ENCODE results near the gene KHNYN. TPM values are rescaled to one million over a fixed set of nuclear protein-coding genes. Genes with fewer than 3 reads are reported as not detected.

The KHNYN gene
- total and polyA plus RNA-seq, 2 of the 8 experiments (the other 6 are each of a cell fraction or from before 2014, with no cell fraction given) = 7.6 to 22.3 TPM

GRCh38 chr14:24442240-24443052 is 12.7 kb downstream of the KHNYN start, which contains the start of gene SDR39U1:
TSS of gene SDR39U1 (minus strand) at chr14:24442776. CDS start at chr14:24442769, 7 bp downstream.
- CTCF ChIA-PET (ENCODE audit: partially characterized antibody) = interaction anchor here (0.7 to 4.1 kb wide), 9 partner anchors 11 to 134 kb away, joined by 3 to 29 read pairs (median 4); partner anchors contain the start of genes CBLN3, CIDEB and KHNYN
- peaks cover 0 to 3% of the 10 kb centered on the region in 2 experiments for H4K20me1 ChIP-seq (replicated peaks in 1 of 2; ENCODE audit: control insufficient read depth in 1 of 2, insufficient read depth in 2 of 2, low read length in 2 of 2)
- WGBS, 2 experiments (ENCODE audit: extremely low coverage in 1 of 2, insufficient coverage in 1 of 2, insufficient read length in 1 of 2, insufficient replicate concordance in 2 of 2, low coverage in 1 of 2, low lambda C conversion rate in 2 of 2, missing lambda C conversion rate in 1 of 2) = 1% methylated on average over 45 of the region's 52 CpGs; no CpG with 5 or more reads in 1 of the 2 experiments
- TF ChIP-seq EZH2 (IDR thresholded peaks at IDR 0.05; ENCODE audit: low read depth, low read length, severe bottlenecking) = no peak
- TF ChIP-seq ZNF274 (IDR thresholded peaks at IDR 0.05; ENCODE audit: borderline replicate concordance, extremely low read depth, low read length) = no peak
- 0 out of 2 replicates have a peak, but pooled peaks have one; percentile 46 for TF ChIP-seq CEBPB (IDR thresholded peaks at IDR 0.05; ENCODE audit: low read depth, low read length)
- TF ChIP-seq JUND (IDR thresholded peaks at IDR 0.05; ENCODE audit: low read length) = no peak
- no peak for TF ChIP-seq SUZ12 (IDR thresholded peaks at IDR 0.05; ENCODE audit: low read length)
- no peak for TF ChIP-seq FOSL1 (IDR thresholded peaks at IDR 0.05; ENCODE audit: insufficient read depth, low read depth, low read length)

More at GRCh38 chr14:24442240-24443052, 12.7 kb downstream of the KHNYN start, which contains the start of gene SDR39U1:
- peaks cover 9% of the 10 kb centered on the region for H3K23me2 ChIP-seq (ENCODE audit: low read depth, low read length)
- H2AFZ ChIP-seq (ENCODE audit: low read length) = peak within 1 kb of the TSS; percentile 56; the same call in 1 of the 2 replicates
- H3K4ac ChIP-seq (replicated peaks; ENCODE audit: insufficient read length, low read depth, low read length) = peak within 1 kb of the TSS; percentile 98
- no peaks in the 10 kb centered on the region for H3K9me3 ChIP-seq (ENCODE audit: insufficient read depth in 2 of 2, low read depth in 1 of 2, low read length in 1 of 2)
- POLR2A ChIA-PET (ENCODE audit: partially characterized antibody) = interaction anchor here (0.8 to 4.5 kb wide), 9 partner anchors 12 to 649 kb away, joined by 3 to 34 read pairs (median 4); partner anchors contain the start of genes CBLN3 and KHNYN
- H3K79me2 ChIP-seq (ENCODE audit: control insufficient read depth in 1 of 2, insufficient read depth in 2 of 2, low read length in 2 of 2) = 0 out of 4 replicates have a peak, but pooled peaks cover 0 to 3% of the 10 kb centered on the region in 2 experiments
- peak within 1 kb of the TSS; percentile 98 for H2BK5ac ChIP-seq (ENCODE audit: low read depth, low read length)
- FAIRE-seq (peak; percentile 96), DNase-seq (ENCODE audit: low read depth in 1 of 2, low spot score in 2 of 2) (peak; percentile 91 to 94)
- H3K4me1 ChIP-seq (replicated peaks in 1 of 4; ENCODE audit: control insufficient read depth in 3 of 4, insufficient read depth in 4 of 4, low read length in 3 of 4) = no peaks in the 10 kb centered on the region; a peak in 2 of 7 replicates
- peaks cover 10 to 23% (median 12%) of the 10 kb centered on the region in 4 experiments; a peak in 7 of 8 replicates for H3K36me3 ChIP-seq (ENCODE audit: control insufficient read depth in 2 of 4, insufficient read depth in 4 of 4, low read length in 3 of 4)
- peak within 1 kb of the TSS; percentile 71 to 92 (median 92) for H3K9ac ChIP-seq (replicated peaks in 1 of 4; ENCODE audit: extremely low read depth in 1 of 4, low read depth in 3 of 4, low read length in 3 of 4)
- no peak within 1 kb of the TSS for H3K14ac ChIP-seq (ENCODE audit: insufficient read length)
- H2BK120ac ChIP-seq (replicated peaks; ENCODE audit: low read depth, low read length) = no peak within 1 kb of the TSS
- H3K4me3 ChIP-seq (ENCODE audit: extremely low read depth in 1 of 4, insufficient read depth in 2 of 4, low read depth in 3 of 4, low read length in 4 of 4) = peak within 1 kb of the TSS; percentile 84 to 95 (median 89)
- no peaks in the 10 kb centered on the region; the same call in 1 of the 2 replicates for H3K79me1 ChIP-seq (ENCODE audit: low read depth, low read length)
- H3K4me2 ChIP-seq (ENCODE audit: insufficient read depth in 1 of 2, low read depth in 2 of 2, low read length in 2 of 2) = peak within 1 kb of the TSS; percentile 76 to 96
- H2AK5ac ChIP-seq (ENCODE audit: low read depth, low read length) = no peak within 1 kb of the TSS
- peak within 1 kb of the TSS; percentile 89 for H3K56ac ChIP-seq (replicated peaks; ENCODE audit: insufficient read length, low read depth, low read length)
- no peaks in the 10 kb centered on the region for H3K27me3 ChIP-seq (replicated peaks in 1 of 4; ENCODE audit: control insufficient read depth in 3 of 4, extremely low read depth in 1 of 4, insufficient read depth in 3 of 4, low read length in 3 of 4)
- 0 out of 2 replicates have a peak within 1 kb of the TSS, but pooled peaks have one; percentile 41 for H2BK20ac ChIP-seq (ENCODE audit: low read length)
- peak within 1 kb of the TSS; percentile 75 for H4K8ac ChIP-seq (ENCODE audit: extremely low read depth, insufficient read depth, low read length)
- peak within 1 kb of the TSS; percentile 61 for H4K5ac ChIP-seq (ENCODE audit: insufficient read length, low read depth, low read length)
- peak within 1 kb of the TSS; percentile 95 for H3K18ac ChIP-seq (ENCODE audit: extremely low read depth, low read length)
- peak within 1 kb of the TSS; percentile 90; the same call in 1 of the 2 replicates for H2BK12ac ChIP-seq (ENCODE audit: low read depth, low read length)
- H4K91ac ChIP-seq (replicated peaks; ENCODE audit: insufficient read length, low read length) = peak within 1 kb of the TSS; percentile 93
- H3K23ac ChIP-seq (ENCODE audit: insufficient read length) = no peak within 1 kb of the TSS
- H3K27ac ChIP-seq (ENCODE audit: low read depth, low read length) = peak within 1 kb of the TSS; percentile 98
- H2BK15ac ChIP-seq (ENCODE audit: low read length) = peak within 1 kb of the TSS; percentile 88; the same call in 1 of the 2 replicates
